Measurements from ENCODE around the gene ANKRD22.
A peak's percentile ranks its signal among the peaks of the same experiment; 100 is the strongest.

Gene ANKRD22

GRCh38 chr10:88890681-88891381 is 39.2 kb upstream of the ANKRD22 start:
- ATAC-seq = no peak
- TF ChIP-seq ZNF70 (CRISPR knock-in tag; IDR thresholded peaks at IDR 0.05) (no peak), GLIS3 (CRISPR knock-in tag; IDR thresholded peaks at IDR 0.05) (no peak)

DNA sequence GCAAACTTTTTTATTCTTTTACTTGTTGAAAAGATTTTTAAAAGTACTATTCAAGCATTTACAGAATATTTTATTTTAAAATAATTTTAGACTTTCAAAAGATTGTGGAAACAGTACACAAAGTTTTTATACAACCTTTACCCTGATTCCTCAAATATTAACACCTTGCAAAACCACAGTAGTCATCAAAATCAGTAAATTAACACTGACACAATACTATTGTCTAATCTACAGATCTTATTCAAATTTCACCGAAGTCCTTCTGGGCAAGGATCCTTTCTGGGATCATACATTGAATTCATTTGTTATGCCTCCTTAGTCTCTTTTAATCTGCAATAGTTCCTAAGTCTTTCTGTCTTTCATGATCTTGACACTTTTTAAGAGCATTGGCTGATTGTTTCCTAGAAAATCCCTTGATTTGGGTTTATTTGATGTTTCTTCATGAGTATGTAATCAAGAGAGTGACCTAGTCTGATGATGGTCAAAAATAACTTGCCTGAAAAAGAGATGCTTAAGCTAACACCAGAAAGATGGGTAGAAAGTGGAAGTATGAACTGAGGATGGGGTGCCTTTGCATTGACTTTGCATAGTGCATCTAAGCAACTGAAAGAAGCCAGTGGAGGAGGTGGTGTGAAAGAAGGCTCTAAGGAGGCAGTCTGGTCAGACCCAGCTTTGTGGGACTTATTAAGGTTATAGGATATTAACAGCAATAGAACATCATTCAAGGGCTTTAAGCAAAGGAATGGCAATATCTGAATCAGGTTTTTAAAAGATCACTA is 38.1 kb upstream of the ANKRD22 start:
- ATAC-seq = no peak
- TF ChIP-seq, protein P1, sequence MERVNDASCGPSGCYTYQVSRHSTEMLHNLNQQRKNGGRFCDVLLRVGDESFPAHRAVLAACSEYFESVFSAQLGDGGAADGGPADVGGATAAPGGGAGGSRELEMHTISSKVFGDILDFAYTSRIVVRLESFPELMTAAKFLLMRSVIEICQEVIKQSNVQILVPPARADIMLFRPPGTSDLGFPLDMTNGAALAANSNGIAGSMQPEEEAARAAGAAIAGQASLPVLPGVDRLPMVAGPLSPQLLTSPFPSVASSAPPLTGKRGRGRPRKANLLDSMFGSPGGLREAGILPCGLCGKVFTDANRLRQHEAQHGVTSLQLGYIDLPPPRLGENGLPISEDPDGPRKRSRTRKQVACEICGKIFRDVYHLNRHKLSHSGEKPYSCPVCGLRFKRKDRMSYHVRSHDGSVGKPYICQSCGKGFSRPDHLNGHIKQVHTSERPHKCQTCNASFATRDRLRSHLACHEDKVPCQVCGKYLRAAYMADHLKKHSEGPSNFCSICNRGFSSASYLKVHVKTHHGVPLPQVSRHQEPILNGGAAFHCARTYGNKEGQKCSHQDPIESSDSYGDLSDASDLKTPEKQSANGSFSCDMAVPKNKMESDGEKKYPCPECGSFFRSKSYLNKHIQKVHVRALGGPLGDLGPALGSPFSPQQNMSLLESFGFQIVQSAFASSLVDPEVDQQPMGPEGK (CRISPR knock-in tag; IDR thresholded peaks at IDR 0.05; ENCODE audit: borderline replicate concordance) = no peak
- TF ChIP-seq GLIS3 (CRISPR knock-in tag; IDR thresholded peaks at IDR 0.05) (no peak), ZNF70 (CRISPR knock-in tag; IDR thresholded peaks at IDR 0.05) (no peak), ZC3H10 (CRISPR knock-in tag; IDR thresholded peaks at IDR 0.05) (no peak), ZNF565 (CRISPR knock-in tag; conservative IDR thresholded peaks at IDR 0.05; ENCODE audit: low read depth) (no peak), ESRRG (CRISPR knock-in tag; IDR thresholded peaks at IDR 0.05) (no peak)

- ATAC-seq = no peak
- TF ChIP-seq BACH2 (CRISPR knock-in tag; IDR thresholded peaks at IDR 0.05; ENCODE audit: borderline replicate concordance) (no peak), ZC3H10 (CRISPR knock-in tag; IDR thresholded peaks at IDR 0.05) (no peak), OSR1 (CRISPR knock-in tag; IDR thresholded peaks at IDR 0.05) (no peak), ZNF8 (CRISPR knock-in tag; IDR thresholded peaks at IDR 0.05) (no peak), ISL1 (CRISPR knock-in tag; IDR thresholded peaks at IDR 0.05) (no peak), TOX (CRISPR knock-in tag; IDR thresholded peaks at IDR 0.05; ENCODE audit: borderline replicate concordance) (no peak), SNAI2 (CRISPR knock-in tag; IDR thresholded peaks at IDR 0.05) (no peak), ESRRG (CRISPR knock-in tag; IDR thresholded peaks at IDR 0.05) (no peak)
- TF ChIP-seq, protein P2, sequence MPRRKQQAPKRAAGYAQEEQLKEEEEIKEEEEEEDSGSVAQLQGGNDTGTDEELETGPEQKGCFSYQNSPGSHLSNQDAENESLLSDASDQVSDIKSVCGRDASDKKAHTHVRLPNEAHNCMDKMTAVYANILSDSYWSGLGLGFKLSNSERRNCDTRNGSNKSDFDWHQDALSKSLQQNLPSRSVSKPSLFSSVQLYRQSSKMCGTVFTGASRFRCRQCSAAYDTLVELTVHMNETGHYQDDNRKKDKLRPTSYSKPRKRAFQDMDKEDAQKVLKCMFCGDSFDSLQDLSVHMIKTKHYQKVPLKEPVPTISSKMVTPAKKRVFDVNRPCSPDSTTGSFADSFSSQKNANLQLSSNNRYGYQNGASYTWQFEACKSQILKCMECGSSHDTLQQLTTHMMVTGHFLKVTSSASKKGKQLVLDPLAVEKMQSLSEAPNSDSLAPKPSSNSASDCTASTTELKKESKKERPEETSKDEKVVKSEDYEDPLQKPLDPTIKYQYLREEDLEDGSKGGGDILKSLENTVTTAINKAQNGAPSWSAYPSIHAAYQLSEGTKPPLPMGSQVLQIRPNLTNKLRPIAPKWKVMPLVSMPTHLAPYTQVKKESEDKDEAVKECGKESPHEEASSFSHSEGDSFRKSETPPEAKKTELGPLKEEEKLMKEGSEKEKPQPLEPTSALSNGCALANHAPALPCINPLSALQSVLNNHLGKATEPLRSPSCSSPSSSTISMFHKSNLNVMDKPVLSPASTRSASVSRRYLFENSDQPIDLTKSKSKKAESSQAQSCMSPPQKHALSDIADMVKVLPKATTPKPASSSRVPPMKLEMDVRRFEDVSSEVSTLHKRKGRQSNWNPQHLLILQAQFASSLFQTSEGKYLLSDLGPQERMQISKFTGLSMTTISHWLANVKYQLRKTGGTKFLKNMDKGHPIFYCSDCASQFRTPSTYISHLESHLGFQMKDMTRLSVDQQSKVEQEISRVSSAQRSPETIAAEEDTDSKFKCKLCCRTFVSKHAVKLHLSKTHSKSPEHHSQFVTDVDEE (CRISPR knock-in tag; IDR thresholded peaks at IDR 0.05) = no peak
These were observed 37.3 kb upstream of the ANKRD22 start for GRCh38 chr10:88888810-88889445.

- ATAC-seq = no peak
- TF ChIP-seq, protein P3, sequence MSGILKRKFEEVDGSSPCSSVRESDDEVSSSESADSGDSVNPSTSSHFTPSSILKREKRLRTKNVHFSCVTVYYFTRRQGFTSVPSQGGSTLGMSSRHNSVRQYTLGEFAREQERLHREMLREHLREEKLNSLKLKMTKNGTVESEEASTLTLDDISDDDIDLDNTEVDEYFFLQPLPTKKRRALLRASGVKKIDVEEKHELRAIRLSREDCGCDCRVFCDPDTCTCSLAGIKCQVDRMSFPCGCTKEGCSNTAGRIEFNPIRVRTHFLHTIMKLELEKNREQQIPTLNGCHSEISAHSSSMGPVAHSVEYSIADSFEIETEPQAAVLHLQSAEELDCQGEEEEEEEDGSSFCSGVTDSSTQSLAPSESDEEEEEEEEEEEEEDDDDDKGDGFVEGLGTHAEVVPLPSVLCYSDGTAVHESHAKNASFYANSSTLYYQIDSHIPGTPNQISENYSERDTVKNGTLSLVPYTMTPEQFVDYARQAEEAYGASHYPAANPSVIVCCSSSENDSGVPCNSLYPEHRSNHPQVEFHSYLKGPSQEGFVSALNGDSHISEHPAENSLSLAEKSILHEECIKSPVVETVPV (CRISPR knock-in tag; IDR thresholded peaks at IDR 0.05) = no peak
These were observed 34.9 kb upstream of the ANKRD22 start for GRCh38 chr10:88886557-88886956.

GRCh38 chr10:88883448-88883809 is 31.8 kb upstream of the ANKRD22 start:
- TF ChIP-seq, protein P2 (CRISPR knock-in tag; IDR thresholded peaks at IDR 0.05) = peak; percentile 82; the same call in 1 of the 2 replicates
- TF ChIP-seq, protein P3 (CRISPR knock-in tag; IDR thresholded peaks at IDR 0.05) = peak; percentile 72
- TF ChIP-seq, protein P4, sequence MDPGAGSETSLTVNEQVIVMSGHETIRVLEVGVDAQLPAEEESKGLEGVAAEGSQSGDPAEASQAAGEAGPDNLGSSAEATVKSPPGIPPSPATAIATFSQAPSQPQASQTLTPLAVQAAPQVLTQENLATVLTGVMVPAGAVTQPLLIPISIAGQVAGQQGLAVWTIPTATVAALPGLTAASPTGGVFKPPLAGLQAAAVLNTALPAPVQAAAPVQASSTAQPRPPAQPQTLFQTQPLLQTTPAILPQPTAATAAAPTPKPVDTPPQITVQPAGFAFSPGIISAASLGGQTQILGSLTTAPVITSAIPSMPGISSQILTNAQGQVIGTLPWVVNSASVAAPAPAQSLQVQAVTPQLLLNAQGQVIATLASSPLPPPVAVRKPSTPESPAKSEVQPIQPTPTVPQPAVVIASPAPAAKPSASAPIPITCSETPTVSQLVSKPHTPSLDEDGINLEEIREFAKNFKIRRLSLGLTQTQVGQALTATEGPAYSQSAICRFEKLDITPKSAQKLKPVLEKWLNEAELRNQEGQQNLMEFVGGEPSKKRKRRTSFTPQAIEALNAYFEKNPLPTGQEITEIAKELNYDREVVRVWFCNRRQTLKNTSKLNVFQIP (CRISPR knock-in tag; IDR thresholded peaks at IDR 0.05; ENCODE audit: borderline replicate concordance, low read depth) = no peak
- no peak; the same call in 1 of the 2 replicates for TF ChIP-seq TCF4 (CRISPR knock-in tag; IDR thresholded peaks at IDR 0.05; ENCODE audit: borderline replicate concordance)
- peak; percentile 71 for TF ChIP-seq ISL1 (CRISPR knock-in tag; IDR thresholded peaks at IDR 0.05)
- no peak for TF ChIP-seq PPARA (CRISPR knock-in tag; IDR thresholded peaks at IDR 0.05; ENCODE audit: borderline replicate concordance)
- TF ChIP-seq ZFP3 (CRISPR knock-in tag; IDR thresholded peaks at IDR 0.05) = 0 out of 2 replicates have a peak, but pooled peaks have one; percentile 36
- ATAC-seq = no peak; the same call in 2 of the 3 replicates

Measured in SK-N-SH treated with all-trans-retinoic acid at 6 μM for 48 hours (cell line).